Measurements from ENCODE around the gene DDX42. TPM values are rescaled to one million over a fixed set of nuclear protein-coding genes. Genes with fewer than 3 reads are reported as not detected.

The DDX42 gene
- total and polyA plus RNA-seq, 9 of the 15 experiments (the other 6 are each of a cell fraction or from before 2014, with no cell fraction given): 16.5 to 149 (median 87.6) TPM

DNA sequence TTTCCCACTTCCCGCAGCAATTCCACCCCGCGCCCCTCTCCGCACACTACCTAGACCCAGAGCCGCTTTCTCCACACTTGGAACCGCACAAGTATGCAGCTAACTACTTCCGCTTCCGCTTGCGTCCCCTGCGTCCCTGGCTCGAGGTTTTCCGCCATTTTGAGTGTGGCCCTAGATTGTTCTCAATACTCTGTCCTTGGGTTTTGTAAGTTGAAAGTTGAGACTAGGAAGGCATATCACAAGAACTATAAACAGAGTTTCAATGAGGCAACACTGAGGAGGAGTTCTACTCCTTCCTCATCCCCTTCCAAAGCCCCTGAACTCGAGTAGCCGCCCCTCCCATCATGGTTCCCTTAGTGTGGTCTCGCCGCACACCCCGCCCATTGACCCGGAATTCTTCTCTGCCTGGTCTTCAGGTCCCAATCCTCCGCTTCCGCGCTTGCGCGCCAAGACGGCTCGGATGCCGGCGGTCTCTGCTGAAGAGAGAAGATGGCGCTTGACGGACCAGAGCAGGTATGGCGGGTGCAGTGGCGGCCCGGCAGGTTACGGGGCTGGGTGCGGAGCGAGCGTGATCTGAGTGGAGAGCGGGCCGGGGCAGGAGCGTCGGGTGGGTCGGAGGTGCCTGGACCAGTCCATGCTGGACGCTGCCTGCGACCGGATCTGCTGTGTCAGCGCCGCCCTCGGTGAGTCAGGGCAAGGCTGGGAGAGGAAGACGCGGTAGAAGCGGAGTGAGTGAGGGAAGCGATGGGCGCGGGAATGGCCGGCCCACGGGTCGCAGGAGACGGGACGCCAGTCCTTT lies 53.2 kb downstream of the DDX42 start, which contains the start of the genes FTSJ3 and PSMC5 (continued):
- TF ChIP-seq, protein P1, sequence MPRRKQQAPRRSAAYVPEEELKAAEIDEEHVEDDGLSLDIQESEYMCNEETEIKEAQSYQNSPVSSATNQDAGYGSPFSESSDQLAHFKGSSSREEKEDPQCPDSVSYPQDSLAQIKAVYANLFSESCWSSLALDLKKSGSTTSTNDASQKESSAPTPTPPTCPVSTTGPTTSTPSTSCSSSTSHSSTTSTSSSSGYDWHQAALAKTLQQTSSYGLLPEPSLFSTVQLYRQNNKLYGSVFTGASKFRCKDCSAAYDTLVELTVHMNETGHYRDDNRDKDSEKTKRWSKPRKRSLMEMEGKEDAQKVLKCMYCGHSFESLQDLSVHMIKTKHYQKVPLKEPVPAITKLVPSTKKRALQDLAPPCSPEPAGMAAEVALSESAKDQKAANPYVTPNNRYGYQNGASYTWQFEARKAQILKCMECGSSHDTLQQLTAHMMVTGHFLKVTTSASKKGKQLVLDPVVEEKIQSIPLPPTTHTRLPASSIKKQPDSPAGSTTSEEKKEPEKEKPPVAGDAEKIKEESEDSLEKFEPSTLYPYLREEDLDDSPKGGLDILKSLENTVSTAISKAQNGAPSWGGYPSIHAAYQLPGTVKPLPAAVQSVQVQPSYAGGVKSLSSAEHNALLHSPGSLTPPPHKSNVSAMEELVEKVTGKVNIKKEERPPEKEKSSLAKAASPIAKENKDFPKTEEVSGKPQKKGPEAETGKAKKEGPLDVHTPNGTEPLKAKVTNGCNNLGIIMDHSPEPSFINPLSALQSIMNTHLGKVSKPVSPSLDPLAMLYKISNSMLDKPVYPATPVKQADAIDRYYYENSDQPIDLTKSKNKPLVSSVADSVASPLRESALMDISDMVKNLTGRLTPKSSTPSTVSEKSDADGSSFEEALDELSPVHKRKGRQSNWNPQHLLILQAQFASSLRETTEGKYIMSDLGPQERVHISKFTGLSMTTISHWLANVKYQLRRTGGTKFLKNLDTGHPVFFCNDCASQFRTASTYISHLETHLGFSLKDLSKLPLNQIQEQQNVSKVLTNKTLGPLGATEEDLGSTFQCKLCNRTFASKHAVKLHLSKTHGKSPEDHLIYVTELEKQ (CRISPR knock-in tag; IDR thresholded peaks at IDR 0.05): no peak
- TF ChIP-seq, protein P2, sequence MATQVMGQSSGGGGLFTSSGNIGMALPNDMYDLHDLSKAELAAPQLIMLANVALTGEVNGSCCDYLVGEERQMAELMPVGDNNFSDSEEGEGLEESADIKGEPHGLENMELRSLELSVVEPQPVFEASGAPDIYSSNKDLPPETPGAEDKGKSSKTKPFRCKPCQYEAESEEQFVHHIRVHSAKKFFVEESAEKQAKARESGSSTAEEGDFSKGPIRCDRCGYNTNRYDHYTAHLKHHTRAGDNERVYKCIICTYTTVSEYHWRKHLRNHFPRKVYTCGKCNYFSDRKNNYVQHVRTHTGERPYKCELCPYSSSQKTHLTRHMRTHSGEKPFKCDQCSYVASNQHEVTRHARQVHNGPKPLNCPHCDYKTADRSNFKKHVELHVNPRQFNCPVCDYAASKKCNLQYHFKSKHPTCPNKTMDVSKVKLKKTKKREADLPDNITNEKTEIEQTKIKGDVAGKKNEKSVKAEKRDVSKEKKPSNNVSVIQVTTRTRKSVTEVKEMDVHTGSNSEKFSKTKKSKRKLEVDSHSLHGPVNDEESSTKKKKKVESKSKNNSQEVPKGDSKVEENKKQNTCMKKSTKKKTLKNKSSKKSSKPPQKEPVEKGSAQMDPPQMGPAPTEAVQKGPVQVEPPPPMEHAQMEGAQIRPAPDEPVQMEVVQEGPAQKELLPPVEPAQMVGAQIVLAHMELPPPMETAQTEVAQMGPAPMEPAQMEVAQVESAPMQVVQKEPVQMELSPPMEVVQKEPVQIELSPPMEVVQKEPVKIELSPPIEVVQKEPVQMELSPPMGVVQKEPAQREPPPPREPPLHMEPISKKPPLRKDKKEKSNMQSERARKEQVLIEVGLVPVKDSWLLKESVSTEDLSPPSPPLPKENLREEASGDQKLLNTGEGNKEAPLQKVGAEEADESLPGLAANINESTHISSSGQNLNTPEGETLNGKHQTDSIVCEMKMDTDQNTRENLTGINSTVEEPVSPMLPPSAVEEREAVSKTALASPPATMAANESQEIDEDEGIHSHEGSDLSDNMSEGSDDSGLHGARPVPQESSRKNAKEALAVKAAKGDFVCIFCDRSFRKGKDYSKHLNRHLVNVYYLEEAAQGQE (IDR thresholded peaks at IDR 0.05; ENCODE audit: borderline replicate concordance): peak; percentile 82
- TF ChIP-seq, protein P2 (CRISPR knock-in tag; IDR thresholded peaks at IDR 0.05; ENCODE audit: low read depth): 0 out of 2 replicates have a peak, but pooled peaks have one; percentile 63
- TF ChIP-seq POLR2G (IDR thresholded peaks at IDR 0.05; ENCODE audit: low read depth, low read length) (peak; percentile 98), TCF7L2 (IDR thresholded peaks at IDR 0.05; ENCODE audit: low read depth, low read length) (no peak), MYBL2 (IDR thresholded peaks at IDR 0.05; ENCODE audit: low read depth) (no peak), MYBL2 (CRISPR knock-in tag; IDR thresholded peaks at IDR 0.05; ENCODE audit: borderline replicate concordance) (no peak), NONO (IDR thresholded peaks at IDR 0.05; ENCODE audit: low read depth in 2 of 2, low read length in 1 of 2) (no peak; a peak in 1 of 4 replicates), FOSL1 (tag; conservative IDR thresholded peaks at IDR 0.05) (peak; percentile 67; the same call in 1 of the 2 replicates)
- TF ChIP-seq, protein P3, sequence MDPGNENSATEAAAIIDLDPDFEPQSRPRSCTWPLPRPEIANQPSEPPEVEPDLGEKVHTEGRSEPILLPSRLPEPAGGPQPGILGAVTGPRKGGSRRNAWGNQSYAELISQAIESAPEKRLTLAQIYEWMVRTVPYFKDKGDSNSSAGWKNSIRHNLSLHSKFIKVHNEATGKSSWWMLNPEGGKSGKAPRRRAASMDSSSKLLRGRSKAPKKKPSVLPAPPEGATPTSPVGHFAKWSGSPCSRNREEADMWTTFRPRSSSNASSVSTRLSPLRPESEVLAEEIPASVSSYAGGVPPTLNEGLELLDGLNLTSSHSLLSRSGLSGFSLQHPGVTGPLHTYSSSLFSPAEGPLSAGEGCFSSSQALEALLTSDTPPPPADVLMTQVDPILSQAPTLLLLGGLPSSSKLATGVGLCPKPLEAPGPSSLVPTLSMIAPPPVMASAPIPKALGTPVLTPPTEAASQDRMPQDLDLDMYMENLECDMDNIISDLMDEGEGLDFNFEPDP (CRISPR knock-in tag; IDR thresholded peaks at IDR 0.05): no peak
- TF ChIP-seq, protein P4, sequence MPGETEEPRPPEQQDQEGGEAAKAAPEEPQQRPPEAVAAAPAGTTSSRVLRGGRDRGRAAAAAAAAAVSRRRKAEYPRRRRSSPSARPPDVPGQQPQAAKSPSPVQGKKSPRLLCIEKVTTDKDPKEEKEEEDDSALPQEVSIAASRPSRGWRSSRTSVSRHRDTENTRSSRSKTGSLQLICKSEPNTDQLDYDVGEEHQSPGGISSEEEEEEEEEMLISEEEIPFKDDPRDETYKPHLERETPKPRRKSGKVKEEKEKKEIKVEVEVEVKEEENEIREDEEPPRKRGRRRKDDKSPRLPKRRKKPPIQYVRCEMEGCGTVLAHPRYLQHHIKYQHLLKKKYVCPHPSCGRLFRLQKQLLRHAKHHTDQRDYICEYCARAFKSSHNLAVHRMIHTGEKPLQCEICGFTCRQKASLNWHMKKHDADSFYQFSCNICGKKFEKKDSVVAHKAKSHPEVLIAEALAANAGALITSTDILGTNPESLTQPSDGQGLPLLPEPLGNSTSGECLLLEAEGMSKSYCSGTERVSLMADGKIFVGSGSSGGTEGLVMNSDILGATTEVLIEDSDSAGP (CRISPR knock-in tag; IDR thresholded peaks at IDR 0.05): no peak
